Neutrophil (primary cell): ENCODE data around the gene UBA3.

Experiments used
- H3K27ac ChIP-seq: fragments of 200-600 bp; sonication (generic); 2 replicates; pipeline ENCODE4 v1.5.1; 2016; ENCODE audit warnings: mild to moderate bottlenecking, moderate library complexity
- H3K27me3 ChIP-seq: fragments of 200-600 bp; sonication (generic); 2 replicates; pipeline ENCODE4 v1.6.0; 2016; ENCODE audit warnings: mild to moderate bottlenecking
- H3K36me3 ChIP-seq: fragments of 200-600 bp; sonication (generic); 2 replicates; pipeline ENCODE4 v1.5.1; 2017
- H3K4me1 ChIP-seq, 2 experiments: fragments of 200-600 bp in 1 of 2; sonication (generic) in 1 of 2; 1 replicate in 1 of 2; 2 replicates in 1 of 2; pipeline versions ENCODE4 v1.5.1 to v1.6.1; 2013 to 2016; ENCODE audit warnings: low read depth in 1 of 2, low read length in 1 of 2, mild to moderate bottlenecking in 1 of 2, moderate library complexity in 1 of 2; ENCODE audit not compliant: control insufficient read depth in 1 of 2, insufficient read depth in 1 of 2
- H3K4me3 ChIP-seq, 2 experiments: fragments of 200-600 bp in 1 of 2; sonication (generic) in 1 of 2; 1 replicate in 1 of 2; 2 replicates in 1 of 2; pipeline ENCODE4 v1.5.1; 2013 to 2016; ENCODE audit warnings: low read depth in 1 of 2, low read length in 1 of 2, mild to moderate bottlenecking in 1 of 2, moderate library complexity in 1 of 2
- H3K9me3 ChIP-seq: fragments of 200-600 bp; sonication (generic); 2 replicates; pipeline ENCODE4 v1.5.1; 2016
- CTCF ChIP-seq: fragments of 200-600 bp; sonication (generic); IDR thresholded peaks from 2 replicates; pipeline ENCODE4 v1.5.1; 2016; ENCODE audit warnings: antibody characterized with exemption

UBA3 gene

DNA sequence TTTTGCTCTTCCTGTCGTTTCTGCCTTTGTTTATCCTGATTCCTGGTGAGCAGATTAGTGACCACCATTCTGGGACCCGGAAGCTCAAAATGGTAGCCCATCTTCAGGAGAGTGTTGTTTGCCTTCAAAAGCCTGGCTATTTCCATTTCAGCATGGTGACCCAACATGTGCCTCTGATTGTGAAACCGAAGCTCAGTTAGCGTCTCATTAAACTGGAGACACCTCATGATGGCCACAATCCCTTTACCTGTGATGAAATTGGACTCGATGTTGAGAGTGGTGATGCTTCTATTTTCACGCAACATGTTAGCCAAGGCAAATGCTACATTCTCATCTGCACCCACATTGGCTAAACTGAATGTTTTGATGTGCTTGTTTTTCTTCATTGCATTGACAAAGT lies 39.0 kb upstream of the UBA3 start:
- Histone ChIP-seq H3K27me3 (no peaks in the 10 kb centered on the region), H3K36me3 (no peaks in the 10 kb centered on the region), H3K27ac (no peak overlapping the region), H3K4me1 (peaks cover 0 to 10% of the 10 kb centered on the region in 2 experiments), H3K4me3 (no peak overlapping the region), H3K9me3 (no peaks in the 10 kb centered on the region)
- no peak for TF ChIP-seq CTCF

GRCh38 chr3:69118555-69118954 lies 38.4 kb upstream of the UBA3 start:
- H3K4me1 ChIP-seq = peaks cover 0 to 10% of the 10 kb centered on the region in 2 experiments
- no peaks in the 10 kb centered on the region for H3K36me3 ChIP-seq
- no peak overlapping the region for H3K27ac ChIP-seq
- no peaks in the 10 kb centered on the region for H3K27me3 ChIP-seq
- TF ChIP-seq CTCF = no peak
- H3K4me3 ChIP-seq = no peak overlapping the region
- no peaks in the 10 kb centered on the region for H3K9me3 ChIP-seq

GRCh38 chr3:69116897-69117296 lies 36.7 kb upstream of the UBA3 start:
- Histone ChIP-seq H3K4me1 (peaks cover 0 to 8% of the 10 kb centered on the region in 2 experiments), H3K27ac (no peak overlapping the region), H3K4me3 (no peak overlapping the region), H3K36me3 (no peaks in the 10 kb centered on the region), H3K27me3 (no peaks in the 10 kb centered on the region), H3K9me3 (no peaks in the 10 kb centered on the region)
- no peak for TF ChIP-seq CTCF

DNA sequence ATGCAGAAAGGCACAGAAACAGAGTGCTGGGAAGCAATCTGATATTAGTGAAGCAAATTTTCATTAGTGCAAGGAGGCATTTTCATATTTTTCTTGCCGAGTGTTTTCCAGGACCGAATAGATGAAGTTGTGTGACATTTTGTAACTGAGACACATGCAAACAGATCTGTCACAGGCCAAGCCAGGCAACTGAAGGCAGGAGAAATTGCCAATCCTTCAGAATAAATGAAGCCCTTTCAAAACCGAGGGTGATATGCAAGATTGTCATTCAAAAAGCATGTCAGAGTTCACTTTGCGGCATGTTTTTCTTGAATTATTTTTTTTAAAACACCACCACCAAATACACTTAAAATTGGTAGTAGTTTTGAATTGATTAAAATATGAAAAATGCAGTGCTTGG lies 36.0 kb upstream of the UBA3 start:
- TF ChIP-seq CTCF = no peak
- peaks cover 0 to 2% of the 10 kb centered on the region in 2 experiments for H3K4me1 ChIP-seq
- H3K9me3 ChIP-seq = no peaks in the 10 kb centered on the region
- no peak overlapping the region for H3K4me3 ChIP-seq
- H3K27ac ChIP-seq = no peak overlapping the region
- H3K27me3 ChIP-seq = no peaks in the 10 kb centered on the region
- no peaks in the 10 kb centered on the region for H3K36me3 ChIP-seq

DNA sequence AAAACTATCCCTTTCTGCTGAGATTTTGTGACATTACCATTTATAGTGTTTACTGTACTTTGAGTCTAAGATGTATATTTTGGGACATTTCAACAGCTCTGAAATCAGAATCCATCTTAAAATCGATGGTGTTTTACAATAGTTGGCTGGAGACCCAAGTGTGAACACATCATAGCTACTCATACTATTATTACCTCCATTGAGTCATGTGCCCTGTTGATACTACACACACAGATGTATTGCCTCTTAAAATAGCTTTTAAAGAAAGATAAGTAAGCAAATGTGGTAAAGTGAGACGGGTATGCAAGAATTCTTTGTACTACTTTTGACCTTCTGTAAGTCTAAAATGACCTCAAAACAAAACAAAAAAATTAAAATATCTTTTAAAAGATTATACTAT lies 35.6 kb upstream of the UBA3 start:
- Histone ChIP-seq H3K27me3 (no peaks in the 10 kb centered on the region), H3K4me3 (no peak overlapping the region), H3K36me3 (no peaks in the 10 kb centered on the region), H3K4me1 (no peaks in the 10 kb centered on the region), H3K9me3 (no peaks in the 10 kb centered on the region), H3K27ac (no peak overlapping the region)
- no peak for TF ChIP-seq CTCF

DNA sequence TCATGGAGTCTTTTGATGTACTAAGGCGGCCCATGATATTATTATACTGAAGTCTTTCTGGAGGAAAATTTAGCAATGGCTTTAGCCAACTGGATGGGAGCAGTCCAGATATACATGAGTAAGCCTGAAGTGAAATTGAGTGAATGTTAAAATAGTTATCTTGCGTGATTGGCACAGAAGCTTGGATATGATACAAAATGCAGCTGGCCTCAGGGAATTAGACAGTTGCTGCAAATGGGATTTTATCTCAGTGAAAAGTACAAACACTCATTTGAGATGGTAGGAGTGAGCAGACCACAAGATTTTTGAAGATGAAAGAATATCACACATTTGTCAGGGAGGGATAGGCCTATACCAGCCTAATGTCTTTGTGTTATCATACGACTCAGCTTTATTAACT lies 33.4 kb upstream of the UBA3 start:
- Histone ChIP-seq H3K27ac (no peak overlapping the region), H3K4me3 (no peak overlapping the region), H3K4me1 (no peaks in the 10 kb centered on the region), H3K27me3 (no peaks in the 10 kb centered on the region), H3K9me3 (no peaks in the 10 kb centered on the region), H3K36me3 (no peaks in the 10 kb centered on the region)
- no peak for TF ChIP-seq CTCF
